Measurements from ENCODE around the gene KRT86.

Gene KRT86

DNA sequence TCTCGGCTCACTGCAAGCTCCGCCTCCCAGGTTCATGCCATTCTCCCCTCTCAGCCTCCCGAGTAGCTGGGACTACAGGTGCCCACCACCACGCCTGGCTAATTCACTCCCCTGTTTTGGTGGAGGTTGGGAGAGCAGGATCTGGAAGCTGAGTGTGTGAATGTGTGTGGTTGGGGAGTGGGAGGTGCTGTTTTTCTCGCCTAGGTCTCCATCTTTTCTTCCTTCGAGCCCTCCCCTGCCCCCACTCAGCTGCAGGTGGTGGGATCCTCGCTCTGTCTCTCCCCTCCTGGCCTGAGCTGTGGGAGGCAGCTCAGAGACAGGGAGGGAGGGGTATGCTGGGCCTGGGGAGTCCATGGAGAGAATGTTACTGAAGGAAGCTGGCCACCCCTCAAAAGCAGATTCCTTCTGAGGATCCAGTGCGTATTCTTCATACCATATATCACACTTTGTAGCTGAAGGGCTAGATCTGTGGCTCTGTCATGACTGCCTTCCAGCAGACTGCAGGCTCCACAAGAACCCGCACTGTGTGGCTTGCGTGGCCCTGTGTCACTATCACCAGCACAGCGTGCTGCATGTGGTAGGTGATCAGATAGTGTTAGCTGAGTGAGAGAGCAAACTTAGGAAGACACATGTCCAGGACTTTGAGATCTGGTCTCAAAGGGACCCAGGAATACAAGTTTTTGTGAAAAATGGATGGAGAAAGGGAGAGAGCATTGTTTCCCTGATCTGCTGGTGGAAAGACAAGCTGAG lies 44.0 kb downstream of the KRT86 start:
- no peak for DNase-seq

DNA sequence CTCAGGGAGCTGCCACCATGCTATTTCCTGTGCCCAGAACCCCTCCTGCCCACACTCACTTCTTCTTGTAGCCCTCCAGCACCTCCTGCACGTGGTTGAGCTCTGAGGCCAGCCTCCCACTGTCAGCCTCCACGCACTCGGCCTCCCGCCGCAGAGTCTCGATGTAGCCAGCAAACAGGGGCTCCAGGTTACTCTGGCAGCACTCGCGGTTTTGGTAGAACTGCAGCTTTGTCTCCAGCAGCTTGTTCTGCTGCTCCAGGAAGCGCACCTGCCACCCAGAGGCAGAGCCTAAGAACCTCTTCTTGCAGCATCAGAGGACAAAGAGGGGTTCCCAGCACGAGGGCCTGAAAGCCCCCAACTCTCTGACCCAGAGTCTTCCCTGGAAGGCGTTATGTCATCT lies 44.7 kb downstream of the KRT86 start:
- DNase-seq = no peak

DNA sequence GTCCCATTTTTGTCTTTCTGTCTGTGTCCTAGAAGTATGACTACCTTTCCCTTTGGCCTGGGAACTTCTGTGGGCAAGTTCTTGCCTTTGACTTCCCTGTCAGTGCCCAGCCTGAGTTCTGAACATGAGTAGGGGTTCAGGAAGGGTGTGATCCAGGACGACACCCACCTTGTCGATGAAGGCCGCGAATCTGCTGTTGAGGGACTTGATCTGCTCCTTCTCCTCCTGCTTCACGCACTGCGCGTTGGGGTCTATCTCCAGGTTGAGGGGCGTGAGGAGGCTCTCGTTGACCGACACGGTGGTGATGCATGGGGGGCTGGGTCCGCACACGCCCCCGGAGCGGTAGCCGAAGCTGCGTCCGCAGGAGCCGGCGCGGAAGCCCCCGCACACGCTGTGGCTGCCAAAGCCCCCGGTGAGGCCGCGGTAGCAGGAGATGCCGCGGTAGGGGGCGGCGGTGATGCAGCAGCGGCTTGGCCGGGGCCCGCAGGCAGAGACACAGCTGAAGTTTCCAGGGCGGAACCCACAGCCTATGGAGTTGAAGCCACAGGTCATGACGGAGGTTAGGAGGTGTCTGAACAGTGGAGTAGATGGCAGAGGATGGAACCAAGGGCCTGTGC lies 46.4 kb downstream of the KRT86 start, which contains the start of gene KRT83:
Gene KRT83 (minus strand): TSS at position 615 of the 617 bp plus-strand sequence. CDS start 63 bp downstream, at position 552.
- no peak for DNase-seq

GRCh38 chr12:52321418-52321817 lies 47.0 kb downstream of the KRT86 start:
- DNase-seq = no peak

DNA sequence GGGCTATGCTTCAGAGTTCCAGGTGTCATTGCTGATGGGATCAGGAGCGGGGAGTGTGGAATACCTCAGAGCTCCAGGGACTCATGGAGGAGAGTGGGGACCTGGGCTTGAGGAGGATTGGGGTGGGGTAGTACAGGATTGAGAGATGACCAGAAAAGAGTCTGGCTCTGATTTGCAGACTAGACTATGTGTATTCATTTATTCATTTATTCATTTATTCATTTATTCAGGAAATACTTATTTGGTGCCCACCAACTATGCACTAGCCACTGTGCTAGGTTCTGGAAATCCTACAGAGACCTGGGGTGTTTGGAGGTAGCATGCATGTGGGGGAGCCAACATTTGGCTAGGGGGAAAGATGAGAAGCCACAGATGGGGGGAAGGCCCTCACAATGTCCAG lies 47.6 kb downstream of the KRT86 start:
- DNase-seq = no peak

- DNase-seq = no peak
Measured at GRCh38 chr12:52323001-52323400, 48.6 kb downstream of the KRT86 start.

- no peak for DNase-seq
Measured at GRCh38 chr12:52323416-52324152, 49.1 kb downstream of the KRT86 start.

DNA sequence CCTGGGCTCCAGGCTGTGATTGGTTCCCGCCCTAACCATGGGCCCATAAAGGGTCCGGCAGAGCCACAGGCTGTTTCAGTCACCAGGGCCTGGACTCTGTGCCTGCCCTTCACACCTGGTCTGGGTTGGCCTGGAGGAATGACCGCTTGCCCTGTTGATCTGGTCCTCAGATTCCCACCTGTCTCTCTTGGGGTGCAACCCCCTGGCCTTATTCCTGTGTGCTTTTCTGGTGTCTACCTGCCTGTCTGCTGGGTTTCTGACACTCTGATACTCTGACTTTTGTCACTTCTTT lies 49.7 kb downstream of the KRT86 start:
- no peak for DNase-seq

GRCh38 chr12:52327052-52327829 lies 52.8 kb downstream of the KRT86 start:
- DNase-seq = peak; percentile 79

DNA sequence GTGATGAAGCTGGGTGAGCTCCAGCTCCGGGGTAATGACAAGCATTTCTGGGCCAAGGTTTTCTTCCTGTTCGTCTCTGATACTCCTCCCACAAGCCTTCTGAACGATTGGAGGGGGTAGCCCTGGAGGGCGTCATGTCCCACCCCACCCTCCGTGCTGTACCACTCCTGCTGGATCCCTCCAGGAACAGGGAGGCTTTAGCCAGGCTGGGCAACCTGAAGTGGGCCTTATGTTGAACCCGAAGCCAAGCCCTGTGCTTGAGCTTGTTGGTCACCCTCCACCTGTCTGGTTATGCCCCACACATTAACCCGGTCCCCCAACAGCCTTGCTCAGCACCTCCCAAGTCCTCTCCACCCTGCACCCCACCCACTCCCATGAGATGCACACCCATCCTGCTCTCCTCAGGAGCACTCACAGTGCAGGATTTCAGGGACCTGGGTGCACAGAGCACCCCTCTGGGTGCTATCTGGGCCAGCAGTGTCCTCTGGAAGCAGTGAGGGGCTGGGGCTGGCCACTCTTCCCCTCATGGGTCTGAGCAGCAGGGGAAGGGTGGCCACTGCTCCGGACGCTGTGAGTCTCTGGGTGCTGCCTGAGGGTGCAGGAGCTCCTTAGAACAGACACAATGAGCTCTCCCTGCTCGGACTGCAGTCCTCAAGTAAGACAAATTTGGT lies 53.5 kb downstream of the KRT86 start:
- DNase-seq = no peak

- DNase-seq = no peak
Measured at GRCh38 chr12:52331039-52331438, 56.6 kb downstream of the KRT86 start.

GRCh38 chr12:52331833-52332232 lies 57.4 kb downstream of the KRT86 start:
- DNase-seq = no peak

GRCh38 chr12:52332381-52332780 lies 57.9 kb downstream of the KRT86 start:
- no peak for DNase-seq

GRCh38 chr12:52333321-52333720 lies 58.9 kb downstream of the KRT86 start:
- DNase-seq = no peak

DNA sequence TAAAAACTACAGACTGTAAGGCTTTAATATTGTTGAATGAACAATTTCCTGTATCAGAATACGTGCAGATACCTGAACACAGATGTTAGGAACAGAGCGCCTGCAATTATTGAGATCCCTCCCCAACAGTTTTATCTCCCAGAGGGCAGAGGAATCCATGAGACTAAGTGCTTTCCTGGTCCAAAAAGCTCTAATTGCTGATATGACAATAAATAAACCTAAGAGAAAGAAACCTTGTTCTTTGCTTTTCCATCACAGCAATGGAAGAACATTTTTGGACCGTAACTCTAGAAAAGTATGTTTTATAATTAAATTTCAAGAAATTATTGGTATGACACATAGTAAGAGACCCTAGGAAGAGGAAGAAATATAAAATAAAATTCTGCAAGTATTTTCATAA lies 59.7 kb downstream of the KRT86 start:
- no peak for DNase-seq

DNA sequence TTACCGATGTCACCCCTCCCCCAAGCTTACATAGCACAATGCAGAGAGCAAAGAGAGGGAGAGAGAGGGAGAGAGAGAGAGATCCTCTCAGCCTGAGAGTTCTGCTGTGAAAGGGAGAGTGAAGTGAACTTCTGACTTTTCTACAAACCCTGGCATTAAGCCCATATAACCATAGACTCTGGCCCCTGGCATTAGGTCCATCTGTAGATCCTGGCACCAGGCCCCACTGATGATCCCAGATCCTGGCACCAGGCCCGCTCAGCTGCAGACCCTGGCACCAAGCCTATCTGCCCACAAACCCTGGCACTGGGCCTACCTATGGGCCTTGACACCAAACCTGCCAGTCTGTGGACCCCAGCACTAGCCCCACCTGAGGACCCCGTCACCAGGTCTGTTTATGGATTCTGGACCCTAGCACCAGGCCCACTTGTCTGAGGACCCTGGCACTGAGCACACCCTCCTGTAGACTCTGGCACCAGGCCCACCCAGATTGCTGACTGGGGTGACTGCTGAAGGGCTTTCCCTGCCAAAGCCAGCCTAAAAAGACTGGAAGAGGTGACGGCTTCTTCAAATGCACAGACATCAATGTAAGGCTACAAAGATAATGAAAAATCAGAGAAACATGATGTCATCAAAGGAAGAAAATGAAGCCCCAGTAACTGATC lies 61.3 kb downstream of the KRT86 start:
- no peak for DNase-seq

DNA sequence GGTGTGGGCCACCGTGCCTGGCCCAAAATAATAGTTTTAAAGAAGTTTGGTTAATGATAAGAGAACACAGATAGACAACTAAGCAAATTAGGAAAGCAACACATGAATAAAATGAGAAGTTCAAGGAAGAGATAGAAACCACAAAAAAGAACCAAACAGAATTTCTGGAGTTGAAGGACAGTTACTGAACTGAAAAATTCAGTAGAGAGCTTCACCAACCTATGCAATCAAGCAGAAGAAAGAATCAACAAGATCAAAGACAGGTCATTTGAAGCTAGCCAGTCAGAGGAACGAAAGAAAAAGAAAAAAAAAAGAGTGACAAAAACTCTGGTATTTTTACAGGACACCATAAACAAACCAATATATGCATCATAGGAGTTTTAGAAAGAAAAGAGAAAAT lies 62.2 kb downstream of the KRT86 start:
- no peak for DNase-seq

GRCh38 chr12:52337054-52337453 lies 62.6 kb downstream of the KRT86 start:
- DNase-seq = no peak

DNA sequence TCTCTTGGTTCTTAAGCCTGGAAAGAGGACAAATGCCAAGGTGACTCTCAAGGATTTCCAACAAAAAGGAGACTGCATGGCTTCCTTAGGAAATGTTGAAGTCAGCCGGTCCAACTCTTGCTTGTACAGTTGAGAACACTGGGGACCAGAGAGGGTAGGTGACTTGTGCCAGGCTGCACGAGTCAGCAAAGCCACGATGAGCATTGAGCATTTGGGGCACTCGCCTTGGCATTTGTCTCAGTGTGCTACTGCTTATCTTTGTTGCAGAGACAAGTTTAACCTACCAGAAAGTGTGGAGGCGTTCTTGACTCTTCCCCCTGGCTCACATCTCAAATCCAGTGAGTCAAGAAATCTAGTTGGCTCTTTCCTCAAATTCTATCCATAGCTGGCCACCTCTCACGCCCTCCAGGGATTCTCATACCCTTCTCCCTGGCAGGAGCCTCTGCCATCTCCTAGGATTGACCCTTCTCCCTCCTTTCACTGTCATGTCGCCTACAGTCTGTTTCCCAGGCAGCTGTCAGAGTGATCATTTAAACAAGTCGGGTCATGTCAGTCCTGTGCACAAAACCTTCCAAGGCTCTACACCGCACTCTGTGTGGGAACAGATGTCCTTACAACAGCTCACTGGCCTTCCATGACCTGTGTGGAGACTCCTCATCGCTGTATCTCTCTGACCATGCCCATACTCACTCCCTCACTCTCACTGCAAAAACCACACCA lies 64.0 kb downstream of the KRT86 start:
- no peak for DNase-seq

DNA sequence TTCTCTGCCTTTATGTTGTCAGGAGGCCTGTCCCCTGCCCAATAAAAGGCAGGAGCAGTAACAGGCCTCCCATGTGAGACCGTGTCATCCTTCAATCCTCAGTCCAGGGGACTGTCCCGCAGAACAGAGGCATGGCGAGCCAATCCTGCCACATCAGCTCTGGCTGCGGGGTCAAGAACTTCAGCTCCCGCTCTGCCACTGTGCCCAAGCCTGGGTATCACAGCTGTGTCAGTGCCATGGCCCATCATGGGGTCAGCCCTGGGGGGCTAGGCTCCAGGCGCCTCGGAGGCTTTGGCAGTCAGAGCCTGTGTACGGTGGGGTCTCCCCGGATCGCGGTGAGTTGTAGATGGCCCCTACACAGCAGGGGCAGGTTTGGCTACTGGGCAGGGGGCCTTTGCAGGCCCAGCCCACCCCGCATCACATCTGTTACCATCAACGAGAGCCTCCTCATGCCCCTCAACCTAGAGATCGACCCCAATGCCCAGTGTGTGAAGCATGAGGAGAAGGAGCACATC lies 66.7 kb downstream of the KRT86 start:
- no peak for DNase-seq

DNA sequence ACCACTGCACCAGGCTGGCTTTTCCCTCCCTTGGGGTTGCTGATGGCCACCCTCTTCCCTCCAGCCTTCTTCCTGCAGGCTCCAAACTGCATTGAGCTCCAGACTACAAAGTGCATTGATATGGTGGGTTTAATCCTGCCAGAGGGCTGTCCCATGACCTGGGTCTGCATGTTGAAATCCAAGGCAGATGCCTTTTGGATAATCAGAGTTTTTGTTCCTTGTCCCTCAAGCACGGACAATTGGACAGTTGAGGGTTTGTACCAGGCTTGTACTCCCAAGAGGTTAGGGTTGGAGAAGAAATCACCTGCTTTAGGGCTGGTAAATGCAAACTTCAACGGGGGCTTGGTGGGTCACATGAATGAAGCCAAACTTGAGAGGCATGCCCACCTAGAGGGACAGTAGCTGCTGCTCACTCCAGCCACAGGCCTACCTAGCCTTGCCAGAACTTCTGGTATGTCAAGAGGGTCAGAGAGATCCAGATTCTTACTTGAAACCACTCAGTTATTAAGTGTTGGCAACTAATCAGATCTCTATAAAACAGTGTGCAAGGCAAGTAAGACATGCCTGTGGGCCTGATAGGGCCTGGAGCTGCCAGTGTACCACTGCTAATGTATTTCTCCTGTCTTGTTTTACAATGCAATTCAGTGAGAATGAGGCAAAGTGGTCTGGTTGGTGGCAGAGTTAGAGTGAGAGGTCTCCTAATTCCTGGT lies 68.5 kb downstream of the KRT86 start:
- DNase-seq = no peak
